Measurements from ENCODE around the gene FBH1. TPM values are rescaled to one million over a fixed set of nuclear protein-coding genes. Genes with fewer than 3 reads are reported as not detected.

FBH1 gene
- polyA plus RNA-seq, 1 experiment, result 65.2 TPM

DNA sequence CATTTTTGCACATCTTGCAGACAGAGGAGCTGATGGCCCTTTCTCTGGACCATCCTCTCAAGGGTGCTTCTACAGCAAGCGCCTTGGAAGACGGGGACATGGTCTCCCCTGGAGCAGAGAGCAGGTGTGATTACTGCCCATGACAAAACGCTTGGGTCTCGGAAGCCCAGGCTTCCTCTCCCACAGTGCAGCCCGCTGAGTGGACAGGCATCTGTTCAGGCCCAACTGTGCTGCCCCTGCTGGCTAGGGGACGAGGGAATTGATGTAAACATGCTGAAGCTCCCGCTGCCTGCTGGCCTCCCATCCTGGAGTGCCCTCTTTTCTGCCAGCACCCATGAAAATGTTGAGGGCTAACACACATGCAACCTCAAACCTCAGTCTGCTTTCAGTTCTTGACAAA lies 73.0 kb downstream of the FBH1 start:
- 0 out of 2 replicates have a peak, but pooled peaks have one; percentile 2 for TF ChIP-seq CTCF (IDR thresholded peaks at IDR 0.05; ENCODE audit: low read depth, low read length)
- Histone ChIP-seq H3K27ac (ENCODE audit: low read depth, low read length) (no peak overlapping the region), H3K27me3 (ENCODE audit: control insufficient read depth, insufficient read depth, low read length) (no peaks in the 10 kb centered on the region), H3K4me3 (ENCODE audit: low read depth, low read length) (no peak overlapping the region), H3K9me3 (ENCODE audit: control insufficient read depth, insufficient read depth, low read length) (no peaks in the 10 kb centered on the region; the same call in 1 of the 2 replicates)
- ChIA-PET POLR2A (no interaction called here), CTCF (no interaction called here)
- DNase-seq (ENCODE audit: low read depth, low spot score), result no peak

- CTCF ChIA-PET, result no interaction called here
Measured at GRCh38 chr10:5963591-5963990, 73.5 kb downstream of the FBH1 start.

DNA sequence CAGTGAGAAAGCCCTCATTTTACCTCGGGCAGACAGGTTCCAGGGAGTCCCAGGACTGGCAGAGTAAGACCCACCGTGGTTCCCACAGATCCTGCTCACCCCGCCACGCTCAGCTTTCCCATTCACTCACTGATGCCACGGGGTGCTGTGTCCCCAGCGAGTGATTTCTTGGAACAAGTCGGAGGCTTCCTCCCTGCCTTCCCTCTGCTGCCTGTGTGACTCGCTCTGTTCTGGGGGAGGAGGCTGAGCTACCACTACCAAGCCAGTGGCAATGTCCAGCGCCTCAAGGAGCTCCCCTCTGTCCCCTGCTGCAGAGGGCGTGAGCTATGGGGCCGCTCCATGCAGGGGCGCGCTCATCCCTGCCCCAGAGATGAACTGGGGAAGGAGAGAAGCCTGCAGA lies 74.7 kb downstream of the FBH1 start:
- TF ChIP-seq CTCF (IDR thresholded peaks at IDR 0.05; ENCODE audit: low read depth, low read length), result no peak
- no peaks in the 10 kb centered on the region for H3K27me3 ChIP-seq (ENCODE audit: control insufficient read depth, insufficient read depth, low read length)
- no peak for DNase-seq (ENCODE audit: low read depth, low spot score)
- CTCF ChIA-PET, result no interaction called here
- H3K9me3 ChIP-seq (ENCODE audit: control insufficient read depth, insufficient read depth, low read length), result no peaks in the 10 kb centered on the region; the same call in 1 of the 2 replicates
- no peak overlapping the region for H3K4me3 ChIP-seq (ENCODE audit: low read depth, low read length)
- POLR2A ChIA-PET, result no interaction called here
- no peak overlapping the region for H3K27ac ChIP-seq (ENCODE audit: low read depth, low read length)

More at GRCh38 chr10:5963591-5963990, 73.5 kb downstream of the FBH1 start:
- Histone ChIP-seq H3K9me3 (ENCODE audit: control insufficient read depth, insufficient read depth, low read length) (no peaks in the 10 kb centered on the region; the same call in 1 of the 2 replicates), H3K4me3 (ENCODE audit: low read depth, low read length) (no peak overlapping the region), H3K27me3 (ENCODE audit: control insufficient read depth, insufficient read depth, low read length) (no peaks in the 10 kb centered on the region), H3K27ac (ENCODE audit: low read depth, low read length) (no peak overlapping the region)
- DNase-seq (ENCODE audit: low read depth, low spot score), result no peak
- POLR2A ChIA-PET, result no interaction called here
- TF ChIP-seq CTCF (IDR thresholded peaks at IDR 0.05; ENCODE audit: low read depth, low read length), result no peak

DNA sequence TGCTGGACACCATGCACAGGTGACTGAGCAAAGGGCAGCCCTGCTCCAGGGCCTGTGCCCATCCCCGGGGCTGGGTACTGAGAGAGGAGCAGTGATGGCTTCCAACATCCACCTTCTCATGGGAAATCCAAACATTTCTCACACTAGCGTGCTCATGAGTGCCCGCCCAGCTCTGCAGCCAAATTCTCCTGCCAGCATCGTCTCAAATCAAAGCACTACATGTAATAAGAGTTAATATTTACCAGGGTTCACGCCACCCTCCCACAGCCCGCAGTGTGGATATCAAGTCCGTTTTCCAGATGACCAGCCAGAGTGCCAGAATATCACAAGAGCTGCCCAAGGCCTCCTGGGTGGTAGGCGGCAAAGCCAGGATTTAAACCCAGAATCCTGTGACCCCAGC lies 75.2 kb downstream of the FBH1 start:
- no peak for DNase-seq (ENCODE audit: low read depth, low spot score)
- no peaks in the 10 kb centered on the region for H3K27me3 ChIP-seq (ENCODE audit: control insufficient read depth, insufficient read depth, low read length)
- H3K4me3 ChIP-seq (ENCODE audit: low read depth, low read length), result no peak overlapping the region
- ChIA-PET CTCF (no interaction called here), POLR2A (no interaction called here)
- H3K9me3 ChIP-seq (ENCODE audit: control insufficient read depth, insufficient read depth, low read length), result no peaks in the 10 kb centered on the region; the same call in 1 of the 2 replicates
- H3K27ac ChIP-seq (ENCODE audit: low read depth, low read length), result no peak overlapping the region
- TF ChIP-seq CTCF (IDR thresholded peaks at IDR 0.05; ENCODE audit: low read depth, low read length), result no peak

- no peak for TF ChIP-seq CTCF (IDR thresholded peaks at IDR 0.05; ENCODE audit: low read depth, low read length)
- no peak overlapping the region for H3K27ac ChIP-seq (ENCODE audit: low read depth, low read length)
- no peak overlapping the region for H3K4me3 ChIP-seq (ENCODE audit: low read depth, low read length)
- H3K9me3 ChIP-seq (ENCODE audit: control insufficient read depth, insufficient read depth, low read length), result no peaks in the 10 kb centered on the region
- CTCF ChIA-PET, result no interaction called here
- POLR2A ChIA-PET, result no interaction called here
- no peaks in the 10 kb centered on the region for H3K27me3 ChIP-seq (ENCODE audit: control insufficient read depth, insufficient read depth, low read length)
- no peak for DNase-seq (ENCODE audit: low read depth, low spot score)
Measured at GRCh38 chr10:5968037-5968680, 78.1 kb downstream of the FBH1 start.
